GM18870 (cell line): ENCODE results near the gene KIF3A.

Experiments used
- ATAC-seq: cut with Tn5 transposase; IDR thresholded peaks from one replicate; pipeline ENCODE4 v1.9.1; 2021; ENCODE audit warnings: moderate library complexity; ENCODE audit not compliant: unreplicated experiment

The KIF3A gene

GRCh38 chr5:132663771-132664695, 73.3 kb downstream of the KIF3A start:
- ATAC-seq = peak; percentile 47

DNA sequence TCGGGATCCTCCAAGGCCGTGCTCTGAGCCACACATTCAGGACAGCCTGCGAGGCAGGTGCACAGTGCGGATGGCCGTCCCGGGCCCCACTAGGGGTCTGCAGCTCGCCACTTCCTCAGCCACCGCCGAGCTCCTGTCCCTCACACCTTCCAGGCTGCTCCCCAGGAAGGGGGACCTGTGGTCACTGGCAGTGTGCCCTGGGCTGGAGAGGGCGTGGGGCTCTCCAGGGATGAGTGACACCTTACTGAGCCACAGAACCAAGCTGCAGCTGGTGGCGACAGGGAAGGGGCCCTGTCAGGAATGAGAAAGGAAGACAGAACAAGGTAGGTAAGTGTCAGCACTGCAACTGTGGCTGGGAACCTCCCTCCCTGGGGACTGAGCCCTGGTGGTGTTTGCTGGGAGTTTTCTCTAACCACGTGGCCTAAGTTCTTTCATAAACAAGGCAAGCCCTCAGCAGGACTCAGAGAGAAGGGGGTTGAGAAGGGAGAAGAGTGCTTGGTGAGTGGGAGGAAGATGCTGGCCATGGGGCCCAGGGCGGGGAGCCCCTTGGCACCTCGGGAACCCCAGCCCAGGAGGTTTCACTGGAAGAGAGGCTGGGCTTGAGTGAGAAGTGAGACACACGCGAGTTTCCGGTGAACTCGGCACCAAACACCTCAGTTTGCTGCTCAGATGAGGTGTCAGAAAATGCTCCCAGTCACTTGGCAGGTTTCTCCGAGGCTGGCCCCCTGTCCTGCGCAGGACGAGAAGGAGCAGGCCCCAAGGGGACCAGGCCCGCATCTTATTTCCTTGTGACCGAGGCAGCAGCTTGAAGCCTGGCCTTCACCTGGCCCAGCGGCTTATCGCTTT, 74.2 kb downstream of the KIF3A start:
- ATAC-seq = peak; percentile 73

GRCh38 chr5:132662004-132662401, 75.3 kb downstream of the KIF3A start:
- no peak for ATAC-seq

- no peak for ATAC-seq
These were observed 75.9 kb downstream of the KIF3A start for GRCh38 chr5:132661231-132662003.

DNA sequence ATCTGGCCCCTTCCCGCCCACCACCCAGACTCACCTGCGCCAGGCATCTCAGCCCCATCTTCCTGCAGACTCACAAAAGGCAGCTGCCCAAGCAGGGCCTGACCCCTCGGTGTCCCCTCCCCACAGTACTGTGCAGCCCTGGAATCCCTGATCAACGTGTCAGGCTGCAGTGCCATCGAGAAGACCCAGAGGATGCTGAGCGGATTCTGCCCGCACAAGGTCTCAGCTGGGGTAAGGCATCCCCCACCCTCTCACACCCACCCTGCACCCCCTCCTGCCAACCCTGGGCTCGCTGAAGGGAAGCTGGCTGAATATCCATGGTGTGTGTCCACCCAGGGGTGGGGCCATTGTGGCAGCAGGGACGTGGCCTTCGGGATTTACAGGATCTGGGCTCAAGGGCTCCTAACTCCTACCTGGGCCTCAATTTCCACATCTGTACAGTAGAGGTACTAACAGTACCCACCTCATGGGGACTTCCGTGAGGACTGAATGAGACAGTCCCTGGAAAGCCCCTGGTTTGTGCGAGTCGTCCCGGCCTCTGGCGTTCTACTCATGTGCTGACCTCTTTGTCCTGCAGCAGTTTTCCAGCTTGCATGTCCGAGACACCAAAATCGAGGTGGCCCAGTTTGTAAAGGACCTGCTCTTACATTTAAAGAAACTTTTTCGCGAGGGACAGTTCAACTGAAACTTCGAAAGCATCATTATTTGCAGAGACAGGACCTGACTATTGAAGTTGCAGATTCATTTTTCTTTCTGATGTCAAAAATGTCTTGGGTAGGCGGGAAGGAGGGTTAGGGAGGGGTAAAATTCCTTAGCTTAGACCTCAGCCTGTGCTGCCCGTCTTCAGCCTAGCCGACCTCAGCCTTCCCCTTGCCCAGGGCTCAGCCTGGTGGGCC, 77.5 kb downstream of the KIF3A start:
- no peak for ATAC-seq

GRCh38 chr5:132658381-132659302, 78.7 kb downstream of the KIF3A start:
- no peak for ATAC-seq

- ATAC-seq = no peak
These were observed 79.5 kb downstream of the KIF3A start, which contains the start of gene IL13 for GRCh38 chr5:132657676-132658380. IL13 (plus strand) TSS chr5:132658173; CDS start chr5:132658187, 14 bp downstream.

GRCh38 chr5:132656774-132657355, 80.5 kb downstream of the KIF3A start:
- no peak for ATAC-seq

- ATAC-seq = no peak
These were observed 81.2 kb downstream of the KIF3A start for GRCh38 chr5:132655821-132656773.

GRCh38 chr5:132653716-132654115, 83.6 kb downstream of the KIF3A start:
- ATAC-seq = no peak

GRCh38 chr5:132651838-132652469, 85.4 kb downstream of the KIF3A start:
- ATAC-seq = no peak

- ATAC-seq = no peak
These were observed 89.0 kb downstream of the KIF3A start for GRCh38 chr5:132648355-132648754.

DNA sequence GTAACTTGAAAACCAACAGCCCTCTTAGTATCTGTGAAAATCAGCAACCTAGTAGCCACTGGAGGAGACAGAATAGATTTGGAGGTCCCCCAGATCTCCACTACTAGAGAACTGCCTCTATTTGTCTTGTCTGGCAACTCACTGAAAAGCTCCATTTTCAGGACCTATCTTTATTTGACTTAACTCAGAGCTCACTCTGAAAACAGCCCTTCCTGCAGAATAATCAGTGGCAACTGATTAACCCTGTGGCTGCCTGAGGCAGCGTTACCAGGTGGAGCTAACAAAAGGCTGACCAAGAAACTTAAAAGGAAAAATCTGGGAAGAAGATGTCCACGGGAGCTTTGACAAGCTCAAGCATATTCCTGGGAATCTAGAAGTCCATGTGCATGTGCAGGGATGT, 89.9 kb downstream of the KIF3A start:
- ATAC-seq = no peak

DNA sequence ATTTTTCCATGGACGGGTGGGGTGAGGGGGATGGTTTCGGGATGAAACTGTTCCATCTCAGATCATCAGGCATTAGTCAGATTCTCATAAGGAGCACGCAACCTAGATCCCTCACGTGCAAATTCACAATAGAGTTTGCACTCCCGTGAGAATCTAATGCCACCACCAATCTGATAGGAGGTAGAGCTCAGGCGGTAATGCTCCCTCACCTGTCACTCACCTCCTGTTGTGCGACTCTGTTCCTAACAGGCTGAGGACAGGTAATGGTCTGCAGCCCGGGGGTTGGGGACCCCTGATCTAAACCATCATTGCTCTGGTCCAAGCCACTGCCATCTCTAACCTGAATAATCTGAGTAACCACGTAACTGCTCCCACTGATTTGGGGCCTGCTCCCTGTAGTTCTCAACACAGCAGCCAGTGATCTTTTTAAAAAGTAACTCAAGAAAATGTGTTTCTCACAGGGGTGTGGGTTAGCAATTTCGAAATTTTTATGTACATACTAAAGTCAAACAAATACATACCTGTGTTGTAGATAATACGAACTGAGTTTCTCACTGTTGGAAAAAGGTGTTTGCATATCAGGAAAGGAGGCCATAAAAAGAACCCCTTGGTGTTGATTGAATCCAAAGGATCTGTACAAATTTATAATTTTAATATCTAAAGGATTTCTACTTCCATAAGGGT, 90.6 kb downstream of the KIF3A start:
- no peak for ATAC-seq

- no peak for ATAC-seq
These were observed 93.2 kb downstream of the KIF3A start for GRCh38 chr5:132644177-132644576.
